GM19240 (cell line): ENCODE measurements around the gene KLHL2.
"Not testable (repeated sequence)": the region's sequence is repeated elsewhere in the genome, so short reads cannot be mapped to it uniquely, and the experiment has no call there.

Source experiments
- DNase-seq: peaks from one replicate; pipeline ENCODE4 v3.0.0; 2011; ENCODE audit warnings: low spot score; ENCODE audit not compliant: insufficient read length

Gene KLHL2

DNA sequence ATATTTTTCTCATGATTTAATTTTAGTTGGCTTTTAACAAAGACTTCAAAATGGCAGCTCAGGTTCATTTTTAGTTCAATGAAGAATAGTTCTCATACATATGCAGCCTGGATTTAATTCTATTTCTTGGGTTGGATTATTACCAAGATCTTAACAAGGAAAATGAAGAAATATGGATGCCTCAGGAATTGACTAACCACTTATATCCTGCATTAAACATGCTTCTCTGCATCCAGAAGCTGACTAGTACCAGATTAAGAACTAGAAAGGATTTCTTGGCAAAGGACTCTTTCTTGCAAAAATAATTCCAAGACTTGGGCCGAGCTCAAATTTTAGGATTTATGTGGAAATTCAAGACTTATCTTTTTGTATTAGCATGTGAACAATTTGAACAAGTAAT is 5.6 kb upstream of the KLHL2 start:
- no peak for DNase-seq

DNA sequence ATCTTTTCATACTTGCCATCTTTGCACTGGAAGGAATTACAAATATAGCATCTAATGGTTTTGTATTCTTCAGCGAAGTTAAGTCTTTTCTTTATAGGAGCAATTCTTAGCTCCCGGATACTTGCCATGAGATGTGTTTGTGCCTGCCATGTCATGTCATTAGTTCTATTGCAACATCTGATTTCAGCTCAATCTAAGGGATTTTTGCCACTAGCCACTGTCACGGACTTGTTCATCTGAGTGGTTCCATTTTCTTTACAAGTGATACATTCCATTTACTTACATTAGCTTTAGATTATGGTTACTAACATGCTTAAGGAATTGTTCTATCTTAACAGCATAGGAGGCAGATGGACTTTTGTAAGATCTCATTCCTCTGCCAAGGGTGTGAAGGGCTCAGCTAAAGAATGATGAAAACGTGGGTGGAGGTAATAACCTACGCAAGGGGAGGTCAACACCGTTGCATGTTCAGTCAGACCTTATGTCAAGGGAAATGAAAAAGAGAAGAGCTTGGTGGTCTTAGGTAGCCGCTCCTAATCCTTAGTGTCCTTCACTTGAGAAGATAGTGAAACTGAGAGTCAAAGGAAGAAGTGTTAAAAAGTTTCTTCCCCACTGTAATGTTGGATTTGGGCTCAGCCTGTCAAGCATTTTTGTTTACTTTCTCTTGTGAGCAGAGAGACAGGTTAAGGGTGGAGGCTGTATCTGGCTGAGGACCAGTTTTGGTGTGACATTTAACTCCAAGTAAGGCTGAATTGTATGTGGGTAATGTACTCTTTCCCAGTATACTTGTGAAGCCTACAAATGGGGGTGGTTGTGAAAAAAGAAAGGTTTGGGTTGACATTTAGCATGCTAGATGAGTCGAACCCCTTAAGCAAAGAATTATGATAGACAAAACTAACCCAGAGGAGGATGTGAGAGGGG is 3.6 kb upstream of the KLHL2 start:
- DNase-seq: no peak

DNA sequence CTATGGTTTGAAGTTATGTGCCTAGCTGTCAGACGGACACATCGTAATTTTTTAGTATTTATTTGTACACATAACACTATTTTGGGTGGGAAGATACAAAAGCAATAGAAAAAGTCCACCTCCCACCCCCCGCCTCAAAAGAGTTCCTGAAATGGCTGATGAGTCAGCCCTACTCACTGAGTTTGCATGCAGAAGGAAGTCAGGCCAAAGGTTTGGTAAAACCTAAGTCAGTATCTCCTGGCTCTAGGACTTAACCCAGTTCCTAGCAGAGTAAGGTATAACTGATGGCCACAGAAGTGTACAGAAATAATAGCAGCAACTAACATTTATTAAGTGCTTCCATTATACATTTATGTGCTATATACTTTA is 2.9 kb upstream of the KLHL2 start:
- no peak for DNase-seq

DNA sequence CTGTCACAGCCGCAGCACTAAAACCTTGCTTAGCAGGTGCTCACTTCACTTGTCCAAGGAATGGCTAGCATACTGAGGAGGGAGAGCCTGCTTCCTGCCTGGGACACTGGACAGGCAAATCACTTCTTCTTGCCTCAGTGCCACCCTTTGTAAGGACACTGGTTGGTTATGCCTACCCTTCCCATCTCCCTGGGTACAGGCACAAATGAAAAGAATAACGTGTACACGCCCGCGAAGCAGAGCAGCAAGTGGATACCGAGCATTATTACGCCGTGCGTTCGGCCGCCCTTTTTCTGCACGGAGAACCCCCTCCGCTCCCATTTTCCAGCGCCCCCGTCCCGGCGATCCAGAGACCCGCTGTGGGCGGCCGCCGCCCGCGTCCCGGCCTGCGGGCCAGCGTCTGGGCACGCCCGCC is 338 bp upstream of the KLHL2 start:
- DNase-seq: no peak

DNA sequence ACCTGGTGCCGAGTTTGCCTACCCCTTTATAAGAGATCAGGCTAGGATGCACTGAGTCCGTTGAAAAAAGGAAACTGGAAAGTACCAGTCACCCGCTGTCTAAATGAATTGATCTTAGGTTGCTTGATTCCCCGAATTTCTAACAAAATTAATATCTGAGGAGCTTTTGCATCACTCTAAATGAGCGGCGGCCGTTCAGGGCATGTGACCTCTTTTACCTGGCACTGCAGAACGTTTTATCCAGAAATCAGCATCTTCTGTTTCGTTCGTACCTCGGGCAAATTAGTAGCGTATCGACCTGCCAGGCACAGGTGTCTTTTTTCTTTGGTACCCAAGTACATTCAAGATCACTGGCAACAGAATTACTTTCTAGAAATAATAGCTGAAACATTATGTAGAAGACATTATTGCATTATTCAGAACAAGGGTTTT is 876 bp downstream of the KLHL2 start:
- no peak for DNase-seq

DNA sequence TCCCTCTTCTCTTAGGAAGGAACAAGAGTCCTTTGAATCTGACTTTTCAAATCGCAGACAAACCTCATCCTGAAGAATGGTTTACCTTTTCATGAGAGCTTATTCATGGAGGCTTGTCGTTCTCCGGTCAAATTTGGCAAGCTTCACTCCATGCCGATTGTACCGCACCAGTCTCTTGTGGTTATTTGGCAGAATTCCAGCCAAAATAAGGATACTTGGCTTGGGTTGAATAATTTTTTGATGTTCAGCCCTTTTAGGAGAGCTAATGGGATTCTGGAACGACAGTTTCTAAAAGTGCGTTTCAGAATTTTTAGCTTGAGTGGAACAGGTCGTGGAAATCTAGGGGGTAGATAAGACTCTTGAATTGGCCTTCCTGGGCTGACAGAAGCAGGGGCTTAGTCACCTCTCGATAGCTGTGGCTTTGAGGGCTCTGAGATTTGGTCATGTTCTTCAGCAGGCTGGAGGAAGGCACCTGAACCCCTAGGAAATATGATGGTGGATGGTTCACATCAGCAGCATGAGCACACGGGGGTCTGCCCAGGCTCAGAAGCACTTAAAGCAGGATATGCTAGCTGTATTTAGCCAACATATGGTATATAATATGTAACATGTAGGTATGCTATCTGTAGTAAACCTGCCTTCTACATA is 1.5 kb downstream of the KLHL2 start:
- no peak for DNase-seq

DNA sequence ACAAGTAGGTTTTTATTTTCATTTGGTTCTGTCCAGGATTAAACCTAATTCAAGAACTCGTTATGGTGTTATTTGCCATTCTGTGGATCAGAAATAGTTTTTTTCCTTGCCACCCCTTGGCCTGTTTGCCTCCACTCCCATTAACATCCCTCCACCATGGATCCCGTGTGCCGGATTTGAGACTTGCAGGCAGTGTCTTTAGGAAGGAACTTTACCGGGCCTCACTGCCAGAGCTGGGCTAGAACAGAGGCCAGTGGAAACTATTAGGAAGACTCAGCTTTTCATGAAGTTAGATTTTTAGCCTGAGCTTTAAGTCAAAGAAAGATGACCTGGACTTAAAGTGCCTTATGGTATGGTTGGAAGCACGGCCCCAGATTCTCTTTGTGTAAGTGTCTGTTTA is 2.4 kb downstream of the KLHL2 start:
- no peak for DNase-seq

DNA sequence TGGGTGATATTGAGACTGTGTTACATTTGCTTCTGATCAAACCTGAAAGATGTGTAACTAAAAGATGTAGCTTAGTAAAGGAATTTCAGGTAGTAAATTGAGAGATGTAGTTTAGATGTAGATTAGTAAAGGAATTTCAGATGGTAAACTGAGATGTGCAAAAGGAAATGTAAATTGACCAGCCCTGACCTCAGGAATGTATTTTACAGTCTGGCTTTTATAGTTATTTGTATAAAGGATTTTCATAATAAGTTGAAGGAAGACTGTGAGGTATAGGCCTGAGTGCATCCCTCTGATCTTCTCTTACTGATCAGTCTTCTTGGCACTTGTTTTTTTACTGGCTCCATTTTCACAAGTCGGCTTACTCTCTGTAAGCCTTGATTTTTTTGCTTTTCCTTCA is 3.2 kb downstream of the KLHL2 start:
- DNase-seq: no peak

DNA sequence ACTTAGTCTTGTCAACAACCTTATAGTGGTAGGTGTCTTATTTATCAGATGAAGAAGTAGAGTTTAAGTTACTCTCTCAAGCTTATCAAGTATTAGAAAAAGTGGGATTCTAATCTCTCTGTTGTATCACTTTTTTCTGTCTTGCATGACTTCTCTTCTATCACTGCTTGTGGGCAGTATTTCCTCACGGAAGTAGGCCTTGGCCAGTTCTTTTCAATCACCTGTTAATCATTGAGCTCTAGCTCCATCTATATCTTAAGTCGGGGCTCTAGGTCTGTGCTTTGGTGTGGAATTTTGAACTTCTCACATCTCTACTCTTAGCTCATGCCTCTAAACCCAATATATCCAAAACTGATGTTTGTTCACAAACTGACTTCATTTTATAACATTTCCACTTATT is 5.3 kb downstream of the KLHL2 start:
- not testable (repeated sequence) for DNase-seq

DNA sequence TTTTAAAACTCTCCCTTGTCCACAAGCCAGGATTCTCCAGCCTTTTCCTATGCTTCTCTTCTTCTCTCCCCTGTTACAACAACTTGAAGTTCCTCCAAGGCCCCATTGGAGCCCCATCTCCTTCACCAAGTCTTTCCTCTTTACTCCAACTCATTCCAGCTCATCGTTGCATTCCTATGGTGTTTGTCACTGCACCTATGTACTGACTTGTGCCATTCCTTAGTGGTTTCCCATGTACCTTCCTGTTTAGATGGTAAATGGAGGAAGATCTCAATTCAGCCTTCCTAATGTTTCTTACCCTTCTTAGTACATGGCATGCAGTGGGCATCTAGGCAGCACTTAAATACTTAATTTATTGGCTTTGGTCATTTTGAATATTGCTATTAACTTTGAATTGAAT is 6.0 kb downstream of the KLHL2 start:
- DNase-seq: not testable (repeated sequence)

DNA sequence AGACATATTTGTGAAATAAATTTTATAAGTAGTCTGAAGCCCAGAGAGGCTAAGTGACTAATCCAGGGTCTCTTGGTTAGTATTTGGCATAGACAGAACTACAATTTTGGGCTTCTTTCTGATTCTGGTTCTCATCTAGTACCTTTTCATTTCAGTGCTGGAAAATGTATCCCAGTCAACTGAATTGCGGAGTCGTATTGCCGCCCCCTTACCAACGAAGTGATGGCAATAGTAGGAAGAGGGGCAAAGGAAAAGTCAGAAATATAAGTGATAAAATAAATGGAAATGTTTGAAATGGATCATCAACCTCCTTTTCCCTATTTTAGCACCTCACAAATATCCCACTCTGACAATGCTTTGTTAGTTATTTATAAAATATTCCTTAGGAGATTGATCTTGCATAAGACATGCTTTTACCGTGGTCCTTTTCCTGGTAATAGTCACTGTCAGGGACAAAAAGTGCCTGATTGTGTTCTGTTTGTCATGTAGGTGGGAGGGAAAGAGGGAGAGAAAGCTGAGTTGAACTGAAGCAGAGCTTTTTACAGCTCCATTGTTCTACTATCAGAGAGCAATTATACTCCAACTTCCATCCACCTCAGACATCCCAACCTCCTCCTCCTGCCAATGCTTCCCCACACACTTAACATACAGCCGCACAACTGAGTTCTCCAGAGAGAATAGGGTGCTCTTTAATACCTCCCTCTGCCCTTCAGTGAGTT is 6.8 kb downstream of the KLHL2 start:
- not testable (repeated sequence) for DNase-seq

DNA sequence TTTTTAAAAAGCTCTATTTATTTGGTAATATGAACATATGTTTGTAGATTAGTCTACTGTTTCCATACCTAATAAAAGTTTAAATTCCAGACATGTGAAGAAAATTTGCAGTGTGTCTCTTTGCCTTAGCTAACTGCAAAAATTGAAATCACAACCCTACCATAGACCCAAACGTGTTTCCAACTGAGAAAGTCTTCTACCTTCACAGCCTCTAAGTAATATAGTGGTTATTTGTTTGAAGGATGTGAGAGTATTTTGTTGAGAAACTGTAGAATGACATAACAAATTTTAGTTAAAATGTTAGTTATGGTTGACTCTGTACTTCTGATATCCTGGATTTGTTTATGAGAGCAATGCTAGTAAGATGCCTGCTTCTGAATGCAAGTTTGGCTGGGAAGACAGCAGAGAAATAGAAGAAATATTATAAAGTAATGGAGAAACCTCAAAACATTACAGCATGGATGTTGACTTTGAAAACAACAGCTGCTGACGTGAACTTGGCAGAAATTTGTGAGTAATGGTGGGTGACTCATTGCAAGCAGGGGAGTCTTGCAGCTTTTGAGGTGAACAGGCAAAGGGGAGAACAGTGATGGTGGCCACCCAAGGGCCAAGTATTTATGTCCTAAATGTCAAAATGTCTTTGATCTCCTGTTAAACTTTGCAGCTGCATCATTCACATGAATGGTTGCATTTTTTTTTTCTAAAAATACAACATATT is 7.8 kb downstream of the KLHL2 start:
- DNase-seq: not testable (repeated sequence)

DNA sequence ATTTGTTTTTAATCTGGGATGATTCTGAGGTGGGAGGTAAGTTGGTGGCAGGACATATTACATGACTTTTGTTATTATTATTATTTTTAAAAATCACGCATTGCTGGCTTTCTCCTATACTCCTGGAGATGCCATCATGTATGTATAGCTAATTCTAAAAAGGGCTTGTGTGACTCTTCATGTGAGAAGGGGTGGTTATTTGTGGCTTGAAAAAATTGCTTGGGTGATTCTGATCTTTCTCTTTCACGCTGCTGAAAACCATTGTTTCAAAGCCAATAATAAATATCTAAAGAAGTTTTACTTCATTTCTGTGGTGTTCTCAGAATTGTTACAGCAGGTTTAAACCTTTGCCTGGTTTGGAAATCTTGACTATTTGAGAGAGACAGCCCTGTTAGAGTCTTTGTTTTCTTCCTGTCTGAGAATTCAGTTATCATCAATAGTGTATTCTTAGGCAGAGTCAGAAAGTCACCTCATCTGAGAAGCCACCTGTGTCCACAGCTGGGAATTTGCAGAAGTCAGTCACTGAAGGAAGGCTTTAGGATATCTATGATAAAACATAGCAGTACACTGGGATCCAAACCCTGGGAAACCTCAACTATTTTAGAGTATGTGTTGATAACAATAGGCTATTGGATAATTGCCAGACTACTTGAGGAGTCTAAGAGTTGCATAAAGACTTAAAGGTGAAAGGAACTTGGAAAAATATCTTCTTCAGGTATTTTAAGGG is 8.6 kb downstream of the KLHL2 start:
- not testable (repeated sequence) for DNase-seq

DNA sequence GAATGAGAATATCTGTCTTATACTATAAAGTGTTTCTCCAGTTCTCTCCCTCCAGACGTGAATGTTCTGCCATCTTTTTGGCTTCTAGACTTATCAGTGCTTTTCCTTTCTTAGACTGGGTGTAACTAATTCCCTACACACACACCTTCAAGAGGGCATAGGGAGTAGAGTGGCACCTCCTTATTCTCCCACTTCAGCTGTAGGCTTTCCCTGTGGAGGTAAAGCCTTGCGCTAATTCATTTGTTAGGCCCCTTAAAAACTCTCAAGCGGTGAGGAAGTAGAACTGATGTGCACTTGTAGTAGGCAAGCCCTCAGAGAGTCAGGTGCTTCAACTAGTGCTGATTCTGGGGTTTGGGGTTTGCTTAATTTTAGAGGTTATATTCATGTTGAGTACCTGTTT is 10.0 kb downstream of the KLHL2 start:
- DNase-seq: no peak

DNA sequence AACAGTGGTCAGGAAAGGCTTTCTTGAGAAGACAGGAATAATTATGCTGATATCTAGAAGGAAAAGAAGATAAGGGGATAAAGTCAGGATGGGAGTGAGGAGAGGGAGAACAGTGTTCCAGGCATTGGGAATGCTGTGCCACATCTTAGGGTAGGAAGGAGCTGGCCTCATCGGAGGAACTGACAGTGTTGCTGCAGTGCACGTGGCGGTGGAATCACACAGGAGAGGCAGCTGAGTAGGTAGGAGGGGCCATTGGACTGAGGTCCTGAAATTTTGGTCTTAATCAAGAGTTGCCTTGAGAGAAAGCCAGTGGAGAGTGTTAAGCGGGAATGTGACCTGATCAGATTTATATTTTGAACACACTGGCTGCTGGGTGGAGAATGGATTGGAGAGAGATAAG is 13.9 kb downstream of the KLHL2 start:
- DNase-seq: not testable (repeated sequence)

DNA sequence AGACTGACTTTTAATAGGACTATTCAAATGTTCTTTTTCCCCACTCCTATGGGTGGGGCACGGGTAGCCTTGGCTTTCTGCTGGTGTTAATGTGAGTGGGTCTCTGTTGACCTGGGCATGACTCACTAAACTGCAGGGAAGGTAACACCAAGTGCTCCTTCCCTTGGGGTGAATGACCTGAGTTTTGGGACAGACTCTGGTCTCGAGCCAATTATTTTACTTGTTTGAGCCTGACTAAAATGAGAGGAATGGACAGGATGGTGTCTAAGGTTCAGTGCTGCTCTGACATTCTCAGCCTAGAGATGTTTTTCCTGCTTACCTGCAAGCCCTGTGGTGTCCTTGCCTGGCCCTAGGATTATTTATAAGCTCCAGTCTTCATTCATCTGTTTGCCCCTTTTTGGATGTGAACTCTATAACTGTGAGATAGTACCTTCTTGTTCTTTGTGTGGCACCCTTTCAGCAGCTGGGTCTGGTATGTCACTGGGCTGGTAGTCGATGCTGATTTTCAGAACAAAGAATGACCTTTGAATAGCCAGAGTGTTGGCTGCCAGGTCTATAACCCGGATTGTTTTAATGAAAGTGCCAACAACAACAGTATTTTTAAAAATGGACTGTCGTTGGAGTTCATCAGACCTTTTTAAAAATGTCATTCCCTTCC is 14.8 kb downstream of the KLHL2 start:
- DNase-seq: not testable (repeated sequence)

DNA sequence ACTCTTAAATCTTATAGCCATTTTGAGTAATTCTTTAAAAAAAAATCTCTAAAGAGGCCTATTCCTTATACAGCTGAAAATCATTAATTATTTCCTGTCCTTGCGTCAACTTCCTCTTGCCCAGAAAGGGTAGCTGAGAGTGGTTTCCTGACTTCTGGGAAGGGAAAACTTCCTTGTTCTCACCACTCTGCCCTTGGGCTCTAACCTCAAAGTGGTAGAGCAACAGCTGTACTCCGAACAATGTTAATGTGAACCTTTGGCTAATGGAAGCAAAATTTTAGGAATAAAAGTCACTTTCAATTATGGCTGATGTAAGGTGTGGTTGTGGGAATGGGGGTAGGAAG is 15.3 kb downstream of the KLHL2 start:
- DNase-seq: no peak

DNA sequence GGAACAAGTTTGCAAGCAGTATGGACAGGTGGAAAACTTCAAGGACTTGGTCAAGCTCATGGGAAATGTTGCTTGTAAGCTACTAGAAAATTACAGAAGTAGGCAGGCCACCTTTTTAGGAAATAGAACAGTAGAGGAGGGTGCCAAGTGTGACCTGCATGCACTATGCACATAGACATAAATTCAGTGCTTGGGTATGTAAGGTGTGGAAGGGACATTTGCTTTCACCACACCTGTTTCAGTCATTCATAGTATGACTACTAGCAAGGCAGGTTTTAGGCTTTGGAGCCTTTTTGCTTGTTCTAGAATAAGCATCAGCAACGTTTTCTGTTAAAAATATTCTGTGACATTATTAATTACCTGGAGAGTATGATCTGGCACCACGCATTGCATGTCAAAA is 20.0 kb downstream of the KLHL2 start:
- DNase-seq: not testable (repeated sequence)

DNA sequence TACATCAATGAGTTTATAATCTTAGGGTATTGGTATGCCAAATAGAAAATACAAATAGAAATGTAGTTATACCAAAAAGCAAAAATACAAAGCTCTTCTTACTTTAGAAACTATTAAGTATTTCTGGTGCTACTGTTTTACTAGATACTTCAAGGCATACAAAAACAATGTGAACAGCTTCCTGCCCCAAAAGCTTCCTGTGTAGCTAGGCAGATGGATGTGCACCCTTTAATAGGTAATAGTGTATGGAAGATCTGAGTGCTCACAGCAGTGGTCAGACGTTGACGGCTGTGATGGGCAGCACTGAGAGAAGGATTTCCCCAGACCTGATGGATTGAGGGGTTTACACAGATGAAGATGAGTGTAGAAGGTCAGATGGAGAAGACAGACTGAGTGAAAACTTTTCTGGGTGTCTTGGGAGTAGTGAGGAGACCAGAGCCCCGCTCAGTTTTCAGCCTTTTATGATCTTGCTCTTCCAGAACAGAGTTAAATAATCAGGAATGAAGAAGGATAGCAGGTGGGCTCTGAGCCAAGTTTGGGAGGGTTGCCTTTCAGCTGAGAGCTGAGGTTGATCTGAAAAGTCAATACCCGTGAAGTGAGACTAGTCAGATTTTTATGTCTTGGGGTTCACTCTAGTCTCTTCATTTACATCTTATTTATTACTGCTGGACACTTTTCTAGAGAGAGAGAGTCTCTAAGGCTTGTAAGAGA is 22.3 kb downstream of the KLHL2 start:
- DNase-seq: not testable (repeated sequence)
